Measurements from ENCODE around the gene YY1.

DNA sequence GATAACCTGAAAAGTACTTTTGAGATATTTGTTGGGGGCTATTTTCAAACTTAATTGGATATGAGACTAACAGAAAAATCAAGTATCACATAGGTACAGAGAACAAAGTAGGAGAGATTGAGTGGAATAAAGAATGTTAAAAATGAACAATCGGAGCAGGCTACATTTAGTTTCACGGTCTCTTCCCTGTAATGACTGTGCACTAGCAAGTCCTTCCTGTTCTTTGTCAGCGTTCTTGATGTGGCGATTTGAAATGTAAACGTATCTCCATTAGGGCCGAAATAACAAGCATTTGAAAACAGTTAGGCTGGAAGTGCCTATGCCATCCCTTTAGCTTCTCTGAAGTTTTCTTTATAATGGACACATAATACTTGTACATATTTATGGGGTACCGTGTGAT lies 36.3 kb downstream of the YY1 start:
- TF ChIP-seq CTCF (conservative IDR thresholded peaks at IDR 0.05; ENCODE audit: low read depth, low read length), result no peak
- TF ChIP-seq SMC3 (IDR thresholded peaks at IDR 0.05; ENCODE audit: low read depth, low read length), result no peak
